ENCODE data around the gene GNL3. TPM values are rescaled to one million over a fixed set of nuclear protein-coding genes. Genes with fewer than 3 reads are reported as not detected.

The GNL3 gene
- total RNA-seq, 1 experiment from 2014 or later, result 88.9 TPM

DNA sequence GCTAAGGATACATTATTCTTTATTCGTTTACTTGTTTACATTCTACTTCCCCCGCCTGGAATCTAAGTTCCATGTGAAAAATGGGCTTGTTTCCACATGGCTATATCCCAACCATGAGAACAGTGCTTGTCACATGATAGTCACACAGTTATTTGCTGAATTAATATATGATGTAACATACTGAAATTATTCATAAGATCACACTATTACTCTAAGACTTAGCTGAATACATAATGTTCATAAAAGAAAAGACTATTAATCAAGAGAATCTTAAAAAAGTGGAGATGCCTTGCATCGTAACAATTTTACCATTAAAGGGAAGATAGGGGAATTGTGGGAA, 6.7 kb upstream of the GNL3 start:
- Histone ChIP-seq H3K27ac (ENCODE audit: low read length) (no peak overlapping the region), H3K36me3 (ENCODE audit: control insufficient read depth, insufficient read depth, low read length) (peaks cover 3% of the 10 kb centered on the region), H3K9me3 (ENCODE audit: control insufficient read depth, insufficient read depth, low read depth, low read length) (no peaks in the 10 kb centered on the region), H3K4me3 (ENCODE audit: low read depth in 2 of 2, low read length in 2 of 2) (no peak overlapping the region), H3K27me3 (ENCODE audit: control insufficient read depth, insufficient read depth, low read length) (no peaks in the 10 kb centered on the region), H3K4me1 (ENCODE audit: control insufficient read depth, insufficient read depth, low read length) (peaks cover 12% of the 10 kb centered on the region)
- DNase-seq (ENCODE audit: low read depth, low spot score) (no peak), ATAC-seq (no peak)
- in situ Hi-C loops (cut with HindIII; ENCODE audit: low pct_unique_long_range_greater_than_20kb, low sequenced_read_pairs) (no loop called here), intact Hi-C loops (cut with micrococcal nuclease; ENCODE audit: unreplicated experiment) (no loop called here)
- CTCF ChIA-PET, result no interaction called here
- TF ChIP-seq POLR2AphosphoS5 (IDR thresholded peaks at IDR 0.05; ENCODE audit: low read depth, low read length), result no peak
- TF ChIP-seq, protein P1, sequence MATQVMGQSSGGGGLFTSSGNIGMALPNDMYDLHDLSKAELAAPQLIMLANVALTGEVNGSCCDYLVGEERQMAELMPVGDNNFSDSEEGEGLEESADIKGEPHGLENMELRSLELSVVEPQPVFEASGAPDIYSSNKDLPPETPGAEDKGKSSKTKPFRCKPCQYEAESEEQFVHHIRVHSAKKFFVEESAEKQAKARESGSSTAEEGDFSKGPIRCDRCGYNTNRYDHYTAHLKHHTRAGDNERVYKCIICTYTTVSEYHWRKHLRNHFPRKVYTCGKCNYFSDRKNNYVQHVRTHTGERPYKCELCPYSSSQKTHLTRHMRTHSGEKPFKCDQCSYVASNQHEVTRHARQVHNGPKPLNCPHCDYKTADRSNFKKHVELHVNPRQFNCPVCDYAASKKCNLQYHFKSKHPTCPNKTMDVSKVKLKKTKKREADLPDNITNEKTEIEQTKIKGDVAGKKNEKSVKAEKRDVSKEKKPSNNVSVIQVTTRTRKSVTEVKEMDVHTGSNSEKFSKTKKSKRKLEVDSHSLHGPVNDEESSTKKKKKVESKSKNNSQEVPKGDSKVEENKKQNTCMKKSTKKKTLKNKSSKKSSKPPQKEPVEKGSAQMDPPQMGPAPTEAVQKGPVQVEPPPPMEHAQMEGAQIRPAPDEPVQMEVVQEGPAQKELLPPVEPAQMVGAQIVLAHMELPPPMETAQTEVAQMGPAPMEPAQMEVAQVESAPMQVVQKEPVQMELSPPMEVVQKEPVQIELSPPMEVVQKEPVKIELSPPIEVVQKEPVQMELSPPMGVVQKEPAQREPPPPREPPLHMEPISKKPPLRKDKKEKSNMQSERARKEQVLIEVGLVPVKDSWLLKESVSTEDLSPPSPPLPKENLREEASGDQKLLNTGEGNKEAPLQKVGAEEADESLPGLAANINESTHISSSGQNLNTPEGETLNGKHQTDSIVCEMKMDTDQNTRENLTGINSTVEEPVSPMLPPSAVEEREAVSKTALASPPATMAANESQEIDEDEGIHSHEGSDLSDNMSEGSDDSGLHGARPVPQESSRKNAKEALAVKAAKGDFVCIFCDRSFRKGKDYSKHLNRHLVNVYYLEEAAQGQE (IDR thresholded peaks at IDR 0.05; ENCODE audit: insufficient read depth in 1 of 2, low read depth in 2 of 2, low read length in 1 of 2), result no peak
- no peak for TF ChIP-seq SIN3A (IDR thresholded peaks at IDR 0.05; ENCODE audit: borderline replicate concordance, insufficient read depth, low read depth, low read length)
- TF ChIP-seq, protein P2, sequence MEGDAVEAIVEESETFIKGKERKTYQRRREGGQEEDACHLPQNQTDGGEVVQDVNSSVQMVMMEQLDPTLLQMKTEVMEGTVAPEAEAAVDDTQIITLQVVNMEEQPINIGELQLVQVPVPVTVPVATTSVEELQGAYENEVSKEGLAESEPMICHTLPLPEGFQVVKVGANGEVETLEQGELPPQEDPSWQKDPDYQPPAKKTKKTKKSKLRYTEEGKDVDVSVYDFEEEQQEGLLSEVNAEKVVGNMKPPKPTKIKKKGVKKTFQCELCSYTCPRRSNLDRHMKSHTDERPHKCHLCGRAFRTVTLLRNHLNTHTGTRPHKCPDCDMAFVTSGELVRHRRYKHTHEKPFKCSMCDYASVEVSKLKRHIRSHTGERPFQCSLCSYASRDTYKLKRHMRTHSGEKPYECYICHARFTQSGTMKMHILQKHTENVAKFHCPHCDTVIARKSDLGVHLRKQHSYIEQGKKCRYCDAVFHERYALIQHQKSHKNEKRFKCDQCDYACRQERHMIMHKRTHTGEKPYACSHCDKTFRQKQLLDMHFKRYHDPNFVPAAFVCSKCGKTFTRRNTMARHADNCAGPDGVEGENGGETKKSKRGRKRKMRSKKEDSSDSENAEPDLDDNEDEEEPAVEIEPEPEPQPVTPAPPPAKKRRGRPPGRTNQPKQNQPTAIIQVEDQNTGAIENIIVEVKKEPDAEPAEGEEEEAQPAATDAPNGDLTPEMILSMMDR (IDR thresholded peaks at IDR 0.05), result no peak
- no peak for TF ChIP-seq TCF7L2 (IDR thresholded peaks at IDR 0.05; ENCODE audit: low read depth, low read length)
- POLR2A ChIA-PET, result no interaction called here
- no TSS peak for BruUV-seq (replicated peaks)

DNA sequence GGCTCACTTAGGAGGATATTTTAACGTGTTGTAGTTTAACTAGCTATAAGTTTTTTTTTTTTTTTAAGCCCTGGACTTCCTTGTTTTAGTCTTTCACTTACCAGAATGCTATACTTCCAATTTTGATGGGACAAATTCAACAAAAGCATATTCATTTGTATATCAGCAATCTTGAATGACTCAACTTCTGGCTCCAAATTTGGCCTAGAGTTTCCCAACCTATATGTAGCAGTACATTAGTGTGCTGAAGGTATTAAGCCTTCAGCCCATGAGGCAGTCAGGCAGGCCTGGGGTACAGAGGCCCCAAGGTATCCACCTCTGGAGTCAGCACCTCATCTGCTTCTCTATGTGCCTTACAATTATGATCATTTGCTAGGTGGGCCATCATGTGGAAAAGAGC, 6.0 kb upstream of the GNL3 start:
- ChIA-PET CTCF (no interaction called here), POLR2A (no interaction called here)
- Histone ChIP-seq H3K4me3 (ENCODE audit: low read depth in 2 of 2, low read length in 2 of 2) (no peak overlapping the region), H3K27me3 (ENCODE audit: control insufficient read depth, insufficient read depth, low read length) (no peaks in the 10 kb centered on the region), H3K4me1 (ENCODE audit: control insufficient read depth, insufficient read depth, low read length) (peaks cover 18% of the 10 kb centered on the region), H3K9me3 (ENCODE audit: control insufficient read depth, insufficient read depth, low read depth, low read length) (no peaks in the 10 kb centered on the region), H3K27ac (ENCODE audit: low read length) (no peak overlapping the region), H3K36me3 (ENCODE audit: control insufficient read depth, insufficient read depth, low read length) (peaks cover 3% of the 10 kb centered on the region)
- ATAC-seq (no peak), DNase-seq (ENCODE audit: low read depth, low spot score) (no peak)
- in situ Hi-C loops (cut with HindIII; ENCODE audit: low pct_unique_long_range_greater_than_20kb, low sequenced_read_pairs), result no loop called here
- intact Hi-C loops (cut with micrococcal nuclease; ENCODE audit: unreplicated experiment), result no loop called here
- BruUV-seq (replicated peaks), result no TSS peak
- no peak for TF ChIP-seq SIN3A (IDR thresholded peaks at IDR 0.05; ENCODE audit: borderline replicate concordance, insufficient read depth, low read depth, low read length)
- TF ChIP-seq, protein P2 (IDR thresholded peaks at IDR 0.05), result no peak
- TF ChIP-seq, protein P1 (IDR thresholded peaks at IDR 0.05; ENCODE audit: insufficient read depth in 1 of 2, low read depth in 2 of 2, low read length in 1 of 2), result no peak
- no peak for TF ChIP-seq TCF7L2 (IDR thresholded peaks at IDR 0.05; ENCODE audit: low read depth, low read length)
- TF ChIP-seq POLR2AphosphoS5 (IDR thresholded peaks at IDR 0.05; ENCODE audit: low read depth, low read length), result no peak
